GM12892 (cell line): ENCODE data around the gene GPSM3.

Experiments
- POLR2A ChIP-seq: IDR thresholded peaks from 2 replicates; pipeline ENCODE4 v1.6.1; 2011; ENCODE audit warnings: low read depth, low read length, control low read depth
- POLR2AphosphoS5 ChIP-seq: IDR thresholded peaks from 2 replicates; pipeline ENCODE4 v1.6.1; 2011; ENCODE audit warnings: low read depth, low read length, control low read depth

- no peak for TF ChIP-seq POLR2A
- TF ChIP-seq POLR2AphosphoS5 = no peak
Measured at GRCh38 chr6:32181915-32182529, 10.4 kb downstream of the GPSM3 start.
